GM12878 (cell line): ENCODE results near the gene IRX4.

Experiments
- CTCF ChIP-seq, 3 experiments: IDR thresholded peaks in 2 of 3; conservative IDR thresholded peaks in 1 of 3; 2 replicates each; pipeline ENCODE4 v1.5.1; 2011; ENCODE audit warnings: low read depth in 3 of 3, low read length in 3 of 3, mild to moderate bottlenecking in 3 of 3, control low read depth in 2 of 3, moderate library complexity in 2 of 3, inconsistent platforms in 1 of 3, mixed read lengths in 1 of 3; ENCODE audit not compliant: control insufficient read depth in 2 of 3, insufficient read depth in 1 of 3; ENCODE audit errors: extremely low read depth in 1 of 3
- SREBF2 ChIP-seq: IDR thresholded peaks from 2 replicates; pipeline ENCODE4 v1.6.1; 2012; ENCODE audit warnings: mild to moderate bottlenecking, low read length
- ZBTB40 ChIP-seq: fragments of 450-650 bp; IDR thresholded peaks from 2 replicates; pipeline ENCODE4 v1.6.1; 2016; ENCODE audit warnings: mild to moderate bottlenecking, moderate library complexity, borderline replicate concordance

- TF ChIP-seq CTCF (IDR thresholded peaks at IDR 0.05 in 2 of 3, conservative IDR thresholded peaks at IDR 0.05 in 1 of 3; ENCODE audit: control insufficient read depth in 2 of 3, extremely low read depth in 1 of 3, insufficient read depth in 1 of 3, low read depth in 3 of 3, low read length in 3 of 3) (no peak), SREBF2 (no peak), ZBTB40 (no peak)
These were observed 14.7 kb upstream of the IRX4 start for GRCh38 chr5:1897386-1897785.
